AG09319 (cell line): Measurements from ENCODE around the gene CSNK1E.

Experiments
- DNase-seq: peaks from one replicate; pipeline ENCODE4 v3.0.0-alpha.2; 2010; ENCODE audit warnings: low read depth; ENCODE audit errors: extremely low read depth
- CTCF ChIP-seq: IDR thresholded peaks from 2 replicates; pipeline ENCODE4 v1.5.1; 2011; ENCODE audit warnings: low read depth, mild to moderate bottlenecking, inconsistent platforms, low read length, moderate library complexity

The CSNK1E gene

GRCh38 chr22:38308791-38309498, 8.3 kb downstream of the CSNK1E start:
- TF ChIP-seq CTCF: no peak

GRCh38 chr22:38305471-38306448, 11.5 kb downstream of the CSNK1E start:
- DNase-seq: no peak
- TF ChIP-seq CTCF: no peak

More at GRCh38 chr22:38308791-38309498, 8.3 kb downstream of the CSNK1E start:
- DNase-seq: no peak

GRCh38 chr22:38304526-38304925, 12.7 kb downstream of the CSNK1E start:
- no peak for DNase-seq
- no peak for TF ChIP-seq CTCF

GRCh38 chr22:38303974-38304373, 13.3 kb downstream of the CSNK1E start:
- no peak for TF ChIP-seq CTCF
- DNase-seq: no peak

GRCh38 chr22:38302906-38303305, 14.3 kb downstream of the CSNK1E start:
- no peak for DNase-seq
- no peak for TF ChIP-seq CTCF

GRCh38 chr22:38300946-38301345, 16.3 kb downstream of the CSNK1E start:
- no peak for DNase-seq
- TF ChIP-seq CTCF: no peak
